GM11168 (cell line): ENCODE results near the gene PODXL.

ENCODE experiments used
- in situ Hi-C: fragments of 300-500 bp; cut with MboI; formaldehyde crosslinking; loops from one replicate; pipeline ENCODE4 v1.12.0; 2022; ENCODE audit warnings: low sequenced_read_pairs; ENCODE audit not compliant: unreplicated experiment

Gene PODXL

GRCh38 chr7:131556053-131556908 lies at the start of gene PODXL:
Gene PODXL, minus strand, starts transcription at chr7:131556628. Its CDS starts 269 bp downstream, at chr7:131556359.
- in situ Hi-C loops: no loop called here

DNA sequence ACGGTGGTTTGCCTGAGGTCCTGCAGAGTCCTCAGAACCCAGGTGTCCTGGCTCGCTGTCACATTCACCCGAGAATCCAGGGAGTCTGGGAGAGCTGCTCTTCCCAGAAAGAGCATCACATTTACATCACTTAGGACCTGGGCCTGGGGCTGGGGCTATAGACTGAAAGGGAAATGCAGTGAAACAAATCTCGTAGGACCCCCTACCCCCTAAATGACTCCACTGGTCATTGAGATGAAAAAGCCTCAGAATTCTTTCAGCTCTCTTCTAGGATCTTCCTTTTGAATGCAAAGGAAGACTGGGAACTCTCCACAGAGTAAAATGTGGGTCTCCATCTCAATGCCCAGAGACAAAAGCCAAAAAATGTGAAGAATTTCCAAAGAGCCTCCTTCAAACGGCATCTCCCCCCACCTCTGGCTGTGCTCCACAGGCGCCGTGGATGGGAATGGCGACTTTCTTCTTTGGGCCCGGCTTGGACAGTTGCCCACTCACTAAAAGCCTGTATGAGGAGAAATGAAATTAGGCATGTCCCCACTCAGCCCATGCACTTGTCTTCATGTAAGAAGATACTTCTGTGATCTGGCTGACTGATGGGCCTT lies 49.0 kb upstream of the PODXL start:
- in situ Hi-C loops: no loop called here

DNA sequence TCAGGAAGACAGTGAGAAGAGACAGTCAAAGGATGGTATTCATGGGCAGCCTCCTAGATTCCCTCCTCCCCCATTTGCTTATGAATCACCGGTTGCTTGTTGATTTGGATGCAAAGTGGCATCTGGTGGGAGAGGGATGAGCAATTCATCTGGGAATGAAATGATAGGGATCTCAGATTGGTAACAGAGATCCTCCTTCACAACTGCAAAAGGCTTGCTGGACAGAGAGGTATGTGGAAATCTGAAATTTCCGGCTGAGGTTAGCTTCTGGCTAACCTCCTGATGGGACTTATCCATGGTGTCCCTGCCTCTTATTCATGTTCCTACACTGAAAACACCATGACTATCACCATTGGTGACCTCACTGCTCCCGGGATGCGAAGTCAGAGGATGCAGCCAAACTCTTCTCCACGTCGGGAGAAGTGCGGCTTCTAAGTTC lies 48.4 kb upstream of the PODXL start:
- in situ Hi-C loops: no loop called here

GRCh38 chr7:131603932-131604331 lies 47.5 kb upstream of the PODXL start:
- in situ Hi-C loops: no loop called here

GRCh38 chr7:131602994-131603372 lies 46.6 kb upstream of the PODXL start:
- in situ Hi-C loops: no loop called here

GRCh38 chr7:131602304-131602993 lies 46.0 kb upstream of the PODXL start:
- in situ Hi-C loops: no loop called here

DNA sequence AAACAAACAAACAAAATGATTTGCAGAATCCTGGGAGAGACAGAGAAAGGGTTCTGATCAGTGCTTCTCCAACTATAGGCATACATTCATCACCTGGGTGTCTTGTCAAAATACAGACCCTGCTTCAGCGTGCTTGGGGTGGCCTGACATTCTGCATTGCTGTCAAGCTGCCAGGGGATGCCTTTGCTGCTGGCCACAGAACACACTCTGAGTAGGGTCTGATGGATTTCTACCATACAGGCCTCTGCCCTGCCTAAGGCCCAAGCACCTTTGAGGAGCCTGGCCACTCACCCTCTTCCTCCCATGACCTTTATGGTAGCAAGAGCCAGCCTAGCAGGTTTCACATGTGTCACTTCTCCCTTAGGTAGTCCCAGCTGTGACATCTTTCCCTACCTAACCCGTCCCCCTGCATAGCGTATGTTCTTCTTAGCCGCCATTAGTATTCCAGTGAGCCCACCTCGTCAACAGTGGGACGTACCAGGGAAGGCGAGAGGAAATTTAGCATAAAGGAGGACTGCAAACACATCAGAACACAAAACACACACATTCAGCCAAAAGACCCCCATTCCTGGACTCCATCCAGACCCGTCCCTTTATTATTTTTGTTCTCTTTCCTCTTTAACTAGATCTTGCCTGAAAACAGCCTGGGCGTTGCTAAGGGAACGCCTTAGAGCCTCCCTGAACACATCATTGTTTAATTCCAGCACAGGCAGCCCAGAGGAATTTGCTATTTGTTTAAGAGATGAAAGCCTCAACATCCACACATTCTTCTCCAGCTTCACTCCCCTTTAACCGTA lies 43.9 kb upstream of the PODXL start:
- in situ Hi-C loops: no loop called here

- in situ Hi-C loops: no loop called here
These were observed 40.4 kb upstream of the PODXL start for GRCh38 chr7:131596785-131597184.

DNA sequence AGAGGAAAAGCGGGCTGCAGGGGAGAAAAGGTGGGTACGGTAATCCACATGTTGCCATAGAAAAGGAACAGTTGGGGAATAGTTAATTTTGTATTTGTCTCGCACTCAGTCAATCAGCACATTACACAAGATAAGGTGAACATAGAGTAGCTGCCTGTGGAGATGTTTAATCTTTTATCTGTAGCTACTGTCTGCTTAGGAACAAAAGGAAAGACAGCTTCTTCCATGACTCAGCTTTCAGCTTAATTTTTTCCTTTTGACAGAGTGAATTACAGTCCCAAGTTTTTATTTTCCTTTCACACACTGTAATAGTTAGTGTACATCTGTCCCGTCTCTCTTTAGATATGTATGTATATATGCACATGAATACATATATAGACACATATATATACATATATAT lies 39.3 kb upstream of the PODXL start:
- in situ Hi-C loops: no loop called here

DNA sequence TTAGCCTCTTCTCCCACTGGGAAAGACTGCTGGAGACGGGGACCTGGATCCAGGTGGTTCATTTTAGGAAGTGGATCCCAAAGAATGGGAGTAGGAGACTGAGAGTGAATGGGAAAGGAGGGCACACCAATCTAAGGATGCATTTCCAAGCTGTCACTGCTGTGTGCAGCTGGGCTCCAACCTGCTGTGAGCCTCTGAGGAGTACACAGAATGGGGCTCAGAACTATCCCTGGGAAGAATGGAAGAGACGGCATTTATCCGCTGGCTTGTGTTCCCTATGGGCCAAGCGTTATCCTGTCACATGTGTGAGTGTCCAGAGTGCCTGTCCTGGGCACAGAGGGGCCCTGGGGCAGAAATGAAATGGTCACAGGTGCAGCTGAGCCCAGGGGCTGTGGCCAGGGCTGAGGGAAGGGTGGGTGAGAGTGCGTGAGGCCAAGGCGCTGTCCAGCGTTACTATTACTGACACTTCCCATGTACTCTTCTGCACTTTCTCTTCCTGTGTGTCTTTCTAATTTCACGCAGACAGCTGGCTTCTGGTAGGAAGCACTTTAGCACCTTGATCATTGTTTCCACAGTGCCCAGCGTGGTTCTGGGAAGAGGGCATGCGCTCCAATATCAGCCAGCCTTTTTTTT lies 35.4 kb upstream of the PODXL start:
- in situ Hi-C loops: no loop called here

- in situ Hi-C loops: no loop called here
These were observed 31.0 kb upstream of the PODXL start for GRCh38 chr7:131587315-131587923.

DNA sequence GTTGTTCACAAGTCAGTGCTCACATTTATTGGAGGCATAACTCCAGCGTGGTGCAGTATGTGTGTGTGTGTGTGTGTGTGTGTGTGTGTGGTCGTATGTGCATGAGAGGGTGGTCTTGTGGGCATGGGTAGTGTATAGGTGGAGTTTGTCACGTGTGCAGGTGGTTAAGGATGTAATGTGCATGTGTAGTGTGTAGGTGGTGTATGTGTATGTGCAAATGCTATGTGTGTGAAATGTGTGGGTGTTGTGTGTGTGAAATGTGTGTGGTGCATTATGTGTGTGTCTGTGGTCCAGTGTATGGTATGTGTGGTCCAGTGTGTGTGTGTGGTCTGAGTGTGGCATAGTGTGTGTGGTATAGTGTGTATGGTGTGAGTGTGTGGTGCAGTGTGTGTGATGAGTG lies 30.3 kb upstream of the PODXL start:
- in situ Hi-C loops: no loop called here

DNA sequence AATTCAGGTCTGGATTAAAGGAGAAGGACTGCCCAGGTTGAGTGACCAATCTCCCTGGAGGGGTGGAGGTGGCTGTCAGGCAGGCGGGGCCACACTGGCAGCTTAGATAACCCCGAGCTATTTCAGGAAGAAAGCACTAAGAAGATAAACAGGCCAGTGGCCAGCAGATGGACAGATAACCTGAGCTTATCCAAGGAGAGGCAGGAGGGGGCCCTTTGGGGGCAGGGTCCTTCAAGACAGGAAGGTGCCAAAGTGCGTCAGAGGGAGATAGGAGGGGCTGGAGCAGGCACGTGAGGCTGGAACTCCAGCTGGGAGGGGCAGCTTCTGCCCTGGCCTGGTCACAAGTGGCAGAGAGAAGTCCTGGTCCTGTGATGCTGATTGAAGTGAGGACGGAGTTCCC lies 29.8 kb upstream of the PODXL start:
- in situ Hi-C loops: no loop called here

DNA sequence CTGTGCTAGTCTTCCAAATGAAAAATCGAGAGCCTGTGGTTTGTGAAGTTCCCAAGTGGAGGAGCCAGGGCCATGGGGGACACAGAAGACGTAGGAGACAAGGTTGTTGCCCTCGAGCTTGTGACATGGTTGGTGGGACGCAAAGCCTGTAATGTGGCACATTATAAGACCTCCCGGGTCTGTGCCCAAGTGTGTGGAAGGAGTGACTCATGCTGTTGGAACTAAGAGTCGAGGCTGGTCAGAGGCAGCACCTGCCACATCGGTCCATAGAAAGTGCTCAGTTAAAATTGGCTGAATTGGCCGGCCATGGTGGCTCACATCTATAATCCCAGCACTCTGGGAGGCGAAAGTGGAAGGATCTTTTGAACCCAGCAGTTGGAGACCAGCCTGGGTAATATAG lies 27.0 kb upstream of the PODXL start:
- in situ Hi-C loops: no loop called here

GRCh38 chr7:131581241-131582051 lies 25.0 kb upstream of the PODXL start:
- in situ Hi-C loops: no loop called here

- in situ Hi-C loops: no loop called here
These were observed 22.2 kb upstream of the PODXL start for GRCh38 chr7:131578602-131579001.

DNA sequence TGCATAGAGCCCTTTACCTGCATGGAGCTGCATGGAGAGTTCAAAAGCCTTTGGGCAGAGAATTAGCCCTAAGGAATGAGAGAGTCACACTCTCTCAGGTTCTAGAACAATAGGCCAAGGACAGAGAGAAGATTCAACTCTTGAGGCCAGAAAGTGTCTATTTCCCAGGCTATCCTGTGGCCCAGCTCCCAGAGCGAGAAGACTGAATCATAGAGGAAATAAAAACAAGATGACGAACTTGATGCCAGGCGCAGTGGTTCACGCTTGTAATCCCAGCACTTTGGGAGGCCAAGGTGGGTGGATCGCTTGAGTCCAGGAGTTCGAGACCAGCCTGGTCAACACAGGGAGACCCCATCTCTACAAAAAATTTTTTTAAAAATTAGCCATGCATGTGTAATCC lies 18.3 kb upstream of the PODXL start:
- in situ Hi-C loops: no loop called here

DNA sequence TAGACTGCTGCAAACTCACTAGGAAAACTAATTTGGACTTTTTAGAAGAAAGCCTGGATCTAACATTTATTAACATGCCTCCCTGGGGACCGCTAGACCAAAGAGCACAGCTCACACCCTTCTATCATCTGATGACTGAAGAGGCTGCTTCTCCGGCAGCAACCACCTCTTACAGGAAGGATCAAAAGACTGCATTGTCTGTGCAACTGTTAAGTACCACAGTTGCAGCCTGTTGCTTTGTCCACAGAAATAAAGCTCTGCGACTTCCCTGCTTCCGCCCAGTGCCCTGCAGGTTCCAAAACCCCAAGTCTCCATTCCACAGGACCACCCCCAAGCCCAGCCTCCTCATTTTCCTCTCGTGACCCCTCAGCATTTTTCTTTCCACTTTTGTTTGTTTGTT lies 14.0 kb upstream of the PODXL start:
- in situ Hi-C loops: no loop called here

DNA sequence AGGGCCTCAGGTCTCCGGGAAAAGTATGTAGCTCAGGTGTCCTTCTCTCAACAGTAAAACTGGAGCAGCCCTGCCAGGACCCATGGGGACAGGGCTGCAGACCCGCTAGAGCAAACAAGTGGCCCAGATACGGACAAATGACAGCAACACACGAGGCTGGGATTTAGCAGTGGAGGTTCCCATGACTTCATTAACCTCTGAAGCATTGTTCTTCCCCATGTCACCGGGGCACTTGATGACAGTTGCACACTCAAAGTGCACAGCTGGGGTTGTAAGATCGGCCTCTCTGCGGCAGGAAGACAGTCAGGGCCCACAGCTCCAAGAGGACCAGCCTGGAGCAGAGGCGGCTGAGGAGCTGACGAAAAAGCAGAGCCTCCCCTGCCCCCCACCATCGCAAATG lies 12.5 kb upstream of the PODXL start:
- in situ Hi-C loops: no loop called here
